Mesenteric fat pad (tissue), 1 donor: ENCODE results near the gene METTL23. TPM values are rescaled to one million over a fixed set of nuclear protein-coding genes. Genes with fewer than 3 reads are reported as not detected.
"Not testable (repeated sequence)": the region's sequence is repeated elsewhere in the genome, so short reads cannot be mapped to it uniquely, and the experiment has no call there.

Source experiments
- DNase-seq: peaks from one replicate; pipeline ENCODE4 v3.0.0-alpha.2; 2020; ENCODE audit warnings: low spot score
- total RNA-seq: library from RNA; stranded (reverse); fragmentation: NEBNext Ultra II Directional; extraction: Animal tissue kit (Norgen Biotek cat#: 25700); gene quantifications from one replicate; pipeline ENCODE4 v1.2.1, GENCODE V29; 2021
- donor health status: DM: yes; HTN: yes; CAD: no.

The METTL23 gene
- total RNA-seq, 1 donor from 2014 or later = 32.2 TPM

GRCh38 chr17:76710863-76711611, 15.6 kb upstream of the METTL23 start, which contains the start of gene MXRA7:
Gene MXRA7, minus strand, starts transcription at chr17:76710965. Its CDS starts 19 bp downstream, at chr17:76710946.
- no peak for DNase-seq

GRCh38 chr17:76712321-76712720, 14.3 kb upstream of the METTL23 start:
- DNase-seq = not testable (repeated sequence)

- DNase-seq = no peak
Observed at GRCh38 chr17:76713765-76714164, 12.9 kb upstream of the METTL23 start.

- no peak for DNase-seq
Observed at GRCh38 chr17:76714336-76714735, 12.3 kb upstream of the METTL23 start.

- DNase-seq = no peak
Observed at GRCh38 chr17:76714822-76715495, 11.7 kb upstream of the METTL23 start.

- DNase-seq = no peak
Observed at GRCh38 chr17:76715496-76715830, 11.2 kb upstream of the METTL23 start.

- peak; percentile 65 for DNase-seq
Observed at GRCh38 chr17:76716146-76716838, 10.3 kb upstream of the METTL23 start.

GRCh38 chr17:76716839-76717215, 9.8 kb upstream of the METTL23 start:
- peak; percentile 20 for DNase-seq

- peak; percentile 87 for DNase-seq
Observed at GRCh38 chr17:76718516-76718915, 8.1 kb upstream of the METTL23 start.

GRCh38 chr17:76720211-76720610, 6.4 kb upstream of the METTL23 start:
- peak; percentile 77 for DNase-seq

GRCh38 chr17:76720941-76721340, 5.7 kb upstream of the METTL23 start:
- peak; percentile 20 for DNase-seq

GRCh38 chr17:76721463-76721862, 5.2 kb upstream of the METTL23 start:
- peak; percentile 69 for DNase-seq

GRCh38 chr17:76722279-76722678, 4.4 kb upstream of the METTL23 start:
- DNase-seq = no peak

GRCh38 chr17:76722977-76723376, 3.7 kb upstream of the METTL23 start:
- peak; percentile 28 for DNase-seq

- peak; percentile 55 for DNase-seq
Observed at GRCh38 chr17:76723812-76724211, 2.8 kb upstream of the METTL23 start.

- DNase-seq = peak; percentile 93
Observed at GRCh38 chr17:76725580-76726230, 934 bp upstream of the METTL23 start.

- peak; percentile 99 for DNase-seq
Observed at GRCh38 chr17:76726231-76726775, 336 bp upstream of the METTL23 start, which contains the start of gene JMJD6. Gene JMJD6, minus strand, starts transcription at chr17:76726606. Its CDS starts 131 bp downstream, at chr17:76726475.

GRCh38 chr17:76727745-76728456, 1.3 kb downstream of the METTL23 start:
- DNase-seq = peak; percentile 86

GRCh38 chr17:76731800-76732733, 5.4 kb downstream of the METTL23 start:
- not testable (repeated sequence) for DNase-seq
